OCI-LY7 (cell line): Measurements from ENCODE around the gene ANXA3. TPM values are rescaled to one million over a fixed set of nuclear protein-coding genes. Genes with fewer than 3 reads are reported as not detected.

ENCODE experiments used
- BruUV-seq: library from RNA; stranded (reverse); fragments of 400-500 nt; replicated peaks from 2 replicates; lab custom pipeline; 2021; lab: Mats Ljungman, UMichigan
- CTCF ChIA-PET: fragments of 300-600 bp; sonication (Branson Sonifier 250); formaldehyde crosslinking; loops from one replicate; lab custom pipeline; 2022; ENCODE audit warnings: antibody characterized with exemption; ENCODE audit not compliant: unreplicated experiment; lab: Charles Lee
- POLR2A ChIA-PET: fragments of 300-600 bp; sonication (Branson Sonifier 250); formaldehyde crosslinking; loops from one replicate; lab custom pipeline; 2022; ENCODE audit warnings: antibody characterized with exemption; lab: Charles Lee
- DNase-seq: peaks from one replicate; pipeline ENCODE4 v3.0.0-alpha.2; 2015; ENCODE audit warnings: low spot score
- H2AFZ ChIP-seq: fragments of 200-600 bp; sonication (generic), shearing (Covaris generic); 2 replicates; pipeline ENCODE4 v1.6.1; 2014; ENCODE audit warnings: mild to moderate bottlenecking, antibody characterized with exemption, low read length, moderate library complexity
- H3K27ac ChIP-seq: fragments of 200-600 bp; sonication (generic); 2 replicates; pipeline ENCODE4 v1.5.1; 2014; ENCODE audit warnings: mixed run types, low read depth, mild to moderate bottlenecking, moderate library complexity, low read length, inconsistent platforms; ENCODE audit not compliant: poor library complexity, severe bottlenecking
- H3K36me3 ChIP-seq: fragments of 200-600 bp; sonication (generic); 2 replicates; pipeline ENCODE4 v1.6.1; 2014; ENCODE audit warnings: mild to moderate bottlenecking, antibody characterized with exemption, low read length, moderate library complexity, mixed read lengths; ENCODE audit not compliant: insufficient read depth
- H3K4me1 ChIP-seq: fragments of 200-600 bp; sonication (generic); 2 replicates; pipeline ENCODE4 v1.5.1; 2014; ENCODE audit warnings: mild to moderate bottlenecking, low read length; ENCODE audit not compliant: insufficient read depth, poor library complexity, severe bottlenecking
- H3K4me2 ChIP-seq: fragments of 200-600 bp; sonication (generic); 2 replicates; pipeline ENCODE4 v1.6.1; 2014; ENCODE audit warnings: mild to moderate bottlenecking, low read length
- H3K4me3 ChIP-seq: fragments of 200-600 bp; sonication (generic); 2 replicates; pipeline ENCODE4 v1.5.1; 2014; ENCODE audit warnings: mild to moderate bottlenecking, low read depth, low read length; ENCODE audit not compliant: poor library complexity, severe bottlenecking
- H3K79me2 ChIP-seq: fragments of 200-600 bp; sonication (generic); 2 replicates; pipeline ENCODE4 v1.6.1; 2016; ENCODE audit warnings: low read depth, mild to moderate bottlenecking, low read length, moderate library complexity, mixed read lengths; ENCODE audit not compliant: insufficient read depth
- H3K9me2 ChIP-seq: fragments of 200-600 bp; sonication (generic); 2 replicates; pipeline ENCODE4 v1.6.1; 2016; ENCODE audit warnings: mild to moderate bottlenecking, low read length, mixed read lengths; ENCODE audit not compliant: insufficient read depth
- H3K9me3 ChIP-seq: fragments of 200-600 bp; sonication (generic); 2 replicates; pipeline ENCODE4 v1.6.1; 2014; ENCODE audit warnings: mild to moderate bottlenecking, mixed run types, low read length, mixed read lengths
- H4K20me1 ChIP-seq: fragments of 200-600 bp; sonication (generic); 2 replicates; pipeline ENCODE4 v1.6.1; 2014; ENCODE audit warnings: mild to moderate bottlenecking, antibody characterized with exemption, low read length, moderate library complexity, mixed read lengths; ENCODE audit not compliant: insufficient read depth
- EZH2phosphoT487 ChIP-seq: fragments of 200-600 bp; sonication (generic); IDR thresholded peaks from 2 replicates; pipeline ENCODE4 v1.6.1; 2018; ENCODE audit warnings: low read depth, borderline replicate concordance, mild to moderate bottlenecking, mixed run types, antibody characterized with exemption, low read length, moderate library complexity, mixed read lengths
- intact Hi-C: fragments of 100-400 bp; cut with micrococcal nuclease; formaldehyde crosslinking; loops from one replicate; pipeline ENCODE4 v1.10.0; 2022; ENCODE audit not compliant: unreplicated experiment
- total RNA-seq, 2 experiments: library from RNA; depleted of rRNA in 1 of 2; stranded (reverse); fragments of >200 nt in 1 of 2; shearing (Covaris generic) in 1 of 2; gene quantifications; 2 replicates each; pipeline ENCODE4 v1.2.3, GENCODE V29; 2014 to 2022
- TF ChIP-seq, protein P1 (sequence below): fragments of 200-600 bp; sonication (generic); conservative IDR thresholded peaks from 2 replicates; pipeline ENCODE4 v1.5.1; 2014; ENCODE audit warnings: mild to moderate bottlenecking, antibody characterized with exemption, low read length, moderate library complexity, mixed read lengths

ANXA3 gene
- total RNA-seq, 2 experiments from 2014 or later, result not detected

DNA sequence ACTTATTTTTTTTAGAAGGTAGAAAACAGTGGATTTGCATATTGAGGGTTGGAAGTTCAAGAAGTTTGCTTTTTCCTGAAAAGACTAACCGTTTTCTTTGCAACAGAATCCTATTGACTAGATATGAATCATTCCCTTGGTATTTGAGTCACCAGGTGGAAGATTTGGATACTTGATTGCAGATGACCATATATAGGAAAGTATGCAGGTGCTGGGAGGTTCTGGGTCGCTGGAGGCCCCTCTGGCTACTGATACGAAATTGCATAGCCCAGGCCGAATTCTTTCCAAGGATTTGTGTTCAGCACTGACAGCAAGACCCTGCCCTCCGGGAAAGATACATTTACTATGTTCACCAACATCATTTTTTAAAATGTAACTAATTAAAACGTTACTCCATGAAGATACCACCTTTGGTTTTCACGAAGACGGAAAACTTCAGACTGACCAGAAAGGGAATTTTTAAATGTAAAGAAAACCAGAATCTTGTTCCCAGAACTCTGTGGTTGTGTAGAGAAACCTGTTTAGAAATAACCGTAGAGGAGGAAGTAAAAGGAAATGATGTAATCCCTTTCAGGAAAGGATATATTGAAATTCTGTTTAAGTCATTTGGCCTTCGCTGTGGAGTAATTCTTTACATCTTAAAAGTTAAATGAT, 946 bp downstream of the ANXA3 start:
- no TSS peak for BruUV-seq

DNA sequence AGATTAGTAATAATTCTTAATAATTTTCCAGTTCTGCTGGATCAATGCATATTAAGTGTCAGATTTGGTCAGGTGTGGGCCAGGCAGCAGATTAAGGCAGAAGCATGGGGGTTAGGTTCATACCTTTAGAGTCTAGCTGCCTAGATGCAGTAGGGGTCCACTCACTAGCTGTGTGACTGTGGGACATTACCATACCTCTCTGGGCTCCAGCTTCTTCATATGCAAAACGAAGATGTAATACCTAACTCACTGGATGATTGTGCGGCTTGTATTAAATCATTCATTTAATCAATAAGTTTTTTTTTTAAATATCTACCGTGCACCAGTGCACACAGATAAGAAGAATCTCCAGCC, 1.4 kb downstream of the ANXA3 start:
- Histone ChIP-seq H3K79me2 (no peaks in the 10 kb centered on the region), H3K4me1 (no peaks in the 10 kb centered on the region), H3K36me3 (no peaks in the 10 kb centered on the region), H3K9me2 (no peaks in the 10 kb centered on the region), H3K4me3 (no peak overlapping the region), H4K20me1 (no peaks in the 10 kb centered on the region), H3K9me3 (no peaks in the 10 kb centered on the region), H3K27ac (no peak overlapping the region), H3K4me2 (no peak overlapping the region), H2AFZ (no peak overlapping the region)
- DNase-seq, result no peak
- POLR2A ChIA-PET, result no interaction called here
- BruUV-seq, result no TSS peak
- TF ChIP-seq EZH2phosphoT487, result no peak
- TF ChIP-seq, protein P1, sequence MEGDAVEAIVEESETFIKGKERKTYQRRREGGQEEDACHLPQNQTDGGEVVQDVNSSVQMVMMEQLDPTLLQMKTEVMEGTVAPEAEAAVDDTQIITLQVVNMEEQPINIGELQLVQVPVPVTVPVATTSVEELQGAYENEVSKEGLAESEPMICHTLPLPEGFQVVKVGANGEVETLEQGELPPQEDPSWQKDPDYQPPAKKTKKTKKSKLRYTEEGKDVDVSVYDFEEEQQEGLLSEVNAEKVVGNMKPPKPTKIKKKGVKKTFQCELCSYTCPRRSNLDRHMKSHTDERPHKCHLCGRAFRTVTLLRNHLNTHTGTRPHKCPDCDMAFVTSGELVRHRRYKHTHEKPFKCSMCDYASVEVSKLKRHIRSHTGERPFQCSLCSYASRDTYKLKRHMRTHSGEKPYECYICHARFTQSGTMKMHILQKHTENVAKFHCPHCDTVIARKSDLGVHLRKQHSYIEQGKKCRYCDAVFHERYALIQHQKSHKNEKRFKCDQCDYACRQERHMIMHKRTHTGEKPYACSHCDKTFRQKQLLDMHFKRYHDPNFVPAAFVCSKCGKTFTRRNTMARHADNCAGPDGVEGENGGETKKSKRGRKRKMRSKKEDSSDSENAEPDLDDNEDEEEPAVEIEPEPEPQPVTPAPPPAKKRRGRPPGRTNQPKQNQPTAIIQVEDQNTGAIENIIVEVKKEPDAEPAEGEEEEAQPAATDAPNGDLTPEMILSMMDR, result no peak
- CTCF ChIA-PET, result no interaction called here
- intact Hi-C loops, result no loop called here

More for the DNA sequence above, 946 bp downstream of the ANXA3 start:
- Histone ChIP-seq H3K4me1 (no peaks in the 10 kb centered on the region), H3K4me3 (no peak overlapping the region), H3K36me3 (no peaks in the 10 kb centered on the region), H3K79me2 (no peaks in the 10 kb centered on the region), H3K9me3 (no peaks in the 10 kb centered on the region), H3K4me2 (no peak overlapping the region), H4K20me1 (no peaks in the 10 kb centered on the region), H2AFZ (no peak overlapping the region), H3K9me2 (no peaks in the 10 kb centered on the region), H3K27ac (no peak overlapping the region)
- POLR2A ChIA-PET, result no interaction called here
- intact Hi-C loops, result no loop called here
- CTCF ChIA-PET, result no interaction called here
- no peak for DNase-seq
- no peak for TF ChIP-seq EZH2phosphoT487
- TF ChIP-seq, protein P1, result no peak

DNA sequence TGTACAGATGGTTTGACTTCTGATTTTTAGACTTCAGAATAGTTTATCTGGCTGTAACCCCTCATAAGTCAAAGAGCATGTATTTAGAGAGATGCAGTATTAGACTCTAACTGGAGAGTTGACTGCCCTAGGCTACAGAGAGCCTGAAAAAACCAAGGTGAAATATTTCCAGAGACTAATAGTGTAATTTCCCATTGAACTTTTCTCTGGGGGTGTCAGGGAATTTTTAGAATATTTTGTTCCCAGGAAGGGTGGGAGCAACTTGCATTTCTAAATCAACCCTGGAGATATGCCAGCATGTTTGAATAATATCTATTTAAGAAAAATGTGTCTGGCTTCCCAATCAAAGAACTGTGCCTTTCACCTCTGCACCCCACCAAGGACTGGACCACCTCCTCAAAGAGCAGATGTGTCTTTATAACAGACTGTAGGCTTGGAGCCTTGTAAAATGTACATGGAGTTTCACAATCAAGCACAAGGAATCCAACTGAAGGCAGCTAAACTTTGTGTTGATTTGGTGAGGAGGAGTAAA, 2.0 kb downstream of the ANXA3 start:
- Histone ChIP-seq H3K79me2 (no peaks in the 10 kb centered on the region), H3K4me1 (no peaks in the 10 kb centered on the region), H3K27ac (no peak overlapping the region), H3K36me3 (no peaks in the 10 kb centered on the region), H3K4me3 (no peak overlapping the region), H2AFZ (no peak overlapping the region), H3K9me3 (no peaks in the 10 kb centered on the region), H3K4me2 (no peak overlapping the region), H3K9me2 (no peaks in the 10 kb centered on the region), H4K20me1 (no peaks in the 10 kb centered on the region)
- no peak for DNase-seq
- CTCF ChIA-PET, result no interaction called here
- TF ChIP-seq EZH2phosphoT487, result no peak
- TF ChIP-seq, protein P1, result no peak
- intact Hi-C loops, result no loop called here
- POLR2A ChIA-PET, result no interaction called here
- BruUV-seq, result no TSS peak
